ENCODE results near the gene MYD88.

The MYD88 gene

GRCh38 chr3:38168151-38169026, 29.9 kb downstream of the MYD88 start:
- DNase-seq: no peak

DNA sequence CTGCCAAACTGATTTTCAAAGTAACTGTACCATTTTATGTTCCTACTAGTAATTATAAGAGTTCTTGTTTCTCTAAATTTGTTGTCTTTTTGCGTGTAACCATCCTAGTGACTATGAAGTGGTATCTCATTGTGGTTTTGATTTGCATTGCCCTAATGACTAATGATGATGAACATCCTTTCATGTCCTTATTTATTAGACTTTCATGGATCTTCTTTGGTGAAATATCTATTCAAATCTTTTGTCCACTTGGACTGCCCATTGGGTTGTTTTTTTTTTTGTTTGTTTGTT, 30.5 kb downstream of the MYD88 start:
- DNase-seq: no peak

GRCh38 chr3:38170722-38171121, 32.3 kb downstream of the MYD88 start:
- DNase-seq: no peak

DNA sequence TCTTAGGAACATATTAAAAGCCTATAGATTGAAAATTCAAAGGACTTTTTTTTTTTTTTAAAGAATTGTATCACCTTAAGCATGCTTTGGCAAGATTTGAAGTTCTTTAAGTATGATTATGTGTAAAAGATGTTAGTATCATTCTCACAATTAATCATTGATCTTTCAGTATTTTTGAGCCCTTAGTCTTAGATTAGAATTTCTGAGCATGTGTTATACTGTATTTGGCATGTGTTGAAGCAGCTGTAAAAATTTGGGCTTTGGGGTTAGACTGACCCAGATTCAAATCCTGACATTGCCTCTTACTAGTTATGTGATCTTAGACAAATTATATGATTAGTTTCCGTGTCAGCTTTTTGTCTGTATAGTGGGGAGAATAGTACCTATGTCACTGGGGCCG, 33.2 kb downstream of the MYD88 start:
- DNase-seq: no peak

DNA sequence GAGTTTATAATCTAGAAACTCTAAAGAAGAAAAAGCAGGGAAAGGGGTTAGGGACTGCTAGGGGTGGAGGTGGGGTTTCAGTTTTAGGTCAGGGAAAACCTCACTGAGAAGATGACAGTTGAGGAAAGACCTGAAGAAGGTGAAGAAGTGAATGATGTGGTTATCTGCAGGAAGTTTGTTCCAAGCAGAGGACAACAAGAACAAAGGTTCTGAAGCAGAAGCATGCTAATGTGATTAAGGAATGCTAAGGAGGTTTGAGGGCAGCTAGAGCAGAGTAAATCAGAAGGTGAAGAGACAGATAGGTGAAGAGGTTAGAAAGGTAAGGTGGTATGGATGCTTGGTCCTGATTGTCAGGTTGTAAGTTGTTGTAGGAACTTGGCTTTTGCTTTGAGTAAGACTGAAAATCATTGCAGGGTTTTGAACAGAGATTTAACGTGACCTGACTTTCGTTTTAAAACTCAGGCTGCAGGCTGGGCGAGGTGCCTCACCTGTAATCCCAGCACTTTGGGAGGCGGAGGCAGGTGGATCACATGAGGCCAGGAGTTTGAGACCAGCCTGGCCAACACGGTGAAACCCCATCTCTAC, 35.5 kb downstream of the MYD88 start:
- DNase-seq: no peak

- no peak for DNase-seq
These were observed 38.7 kb downstream of the MYD88 start for GRCh38 chr3:38177181-38177580.

DNA sequence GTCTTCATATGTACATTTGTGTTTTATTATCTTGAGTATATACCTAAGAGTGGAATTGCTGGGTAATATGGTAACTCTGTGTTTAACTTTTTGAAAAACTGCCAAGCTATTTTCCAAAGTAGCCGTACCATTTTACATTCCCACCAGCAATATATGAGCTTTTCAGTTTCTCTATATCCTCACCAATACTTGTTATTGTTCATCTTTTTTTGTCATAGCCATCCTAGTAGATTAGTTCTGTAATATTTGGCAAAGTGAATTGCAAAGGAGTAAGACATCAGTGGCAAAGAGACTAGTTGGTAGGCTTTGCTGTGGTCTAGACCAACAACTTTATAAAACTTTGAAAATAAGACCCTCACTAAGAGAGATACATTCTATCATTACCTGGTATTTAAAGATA, 48.3 kb downstream of the MYD88 start:
- no peak for DNase-seq

- DNase-seq: no peak
These were observed 52.0 kb downstream of the MYD88 start for GRCh38 chr3:38190481-38190881.

All from retina (tissue), 1 donor.